ENCODE measurements around the gene TPPP2. TPM values are rescaled to one million over a fixed set of nuclear protein-coding genes. Genes with fewer than 3 reads are reported as not detected.

TPPP2 gene
- total and polyA plus RNA-seq, 10 of the 15 experiments (the other 5 are each of a cell fraction or from before 2014, with no cell fraction given) = not detected

DNA sequence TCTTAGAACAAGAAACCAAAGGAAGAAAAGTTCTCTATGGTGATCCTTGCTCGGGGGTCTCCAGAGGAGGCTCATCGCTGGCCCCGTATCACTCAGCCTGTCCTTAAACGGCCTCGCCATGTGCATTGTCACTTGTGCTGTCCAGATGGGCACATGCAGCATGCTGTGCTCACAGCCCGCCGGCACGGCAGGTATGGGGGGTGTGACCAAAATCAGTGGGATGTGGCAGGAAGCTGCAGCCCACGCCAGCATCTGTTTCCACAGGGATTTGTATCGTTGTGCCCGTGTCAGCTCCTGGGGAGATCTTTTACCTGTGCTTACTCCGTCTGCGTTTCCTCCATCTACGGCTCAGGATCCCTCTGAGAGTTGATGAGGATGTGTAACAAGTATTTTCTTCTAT lies 33.5 kb upstream of the TPPP2 start:
- Histone ChIP-seq H3K9ac (ENCODE audit: control insufficient read depth, insufficient read depth, low read length) (no peak overlapping the region), H3K4me3 (no peak overlapping the region), H3K4me1 (ENCODE audit: control insufficient read depth, insufficient read depth, low read length) (no peaks in the 10 kb centered on the region), H3K36me3 (ENCODE audit: control insufficient read depth in 2 of 2, insufficient read depth in 2 of 2, low read length in 1 of 2) (peaks cover 5 to 15% of the 10 kb centered on the region in 2 experiments), H3K79me2 (ENCODE audit: control insufficient read depth, insufficient read depth, low read length) (no peaks in the 10 kb centered on the region), H3K9me3 (replicated peaks; ENCODE audit: control insufficient read depth, insufficient read depth, low read length) (no peaks in the 10 kb centered on the region), H3K27me3 (replicated peaks in 1 of 2; ENCODE audit: control insufficient read depth in 2 of 2, insufficient read depth in 2 of 2, low read length in 1 of 2) (no peaks in the 10 kb centered on the region), H3K27ac (ENCODE audit: control insufficient read depth, insufficient read depth) (no peak overlapping the region), H4K20me1 (ENCODE audit: control insufficient read depth, insufficient read depth) (no peaks in the 10 kb centered on the region), H3K4me2 (ENCODE audit: control insufficient read depth, insufficient read depth) (no peak overlapping the region), H2AFZ (ENCODE audit: control insufficient read depth, low read depth, low read length) (no peak overlapping the region)
- BruUV-seq (replicated peaks) = TSS peak; percentile 27
- CTCF ChIA-PET = interaction anchor here (0.9 to 2.2 kb wide), 3 partner anchors 9 to 18 kb away, joined by 3 to 6 read pairs (median 3); no protein-coding TSS in a partner anchor
- in situ Hi-C loops (cut with MboI) (no loop called here), intact Hi-C loops (cut with micrococcal nuclease; ENCODE audit: unreplicated experiment) (no loop called here)
- WGBS (ENCODE audit: insufficient coverage, insufficient replicate concordance, low lambda C conversion rate, missing lambda C conversion rate) = 93% methylated on average over 14 of the region's 14 CpGs
- TF ChIP-seq SIN3A (IDR thresholded peaks at IDR 0.05; ENCODE audit: low read depth, low read length) (no peak), ZBTB11 (CRISPR knock-in tag; IDR thresholded peaks at IDR 0.05) (no peak), ESRRA (IDR thresholded peaks at IDR 0.05; ENCODE audit: low read length) (no peak), SP1 (IDR thresholded peaks at IDR 0.05; ENCODE audit: low read depth, low read length) (no peak), PAX5 (IDR thresholded peaks at IDR 0.05; ENCODE audit: borderline replicate concordance, low read depth, low read length) (no peak), HCFC1 (IDR thresholded peaks at IDR 0.05; ENCODE audit: low read length) (no peak), NKRF (conservative IDR thresholded peaks at IDR 0.05) (no peak), SREBF2 (IDR thresholded peaks at IDR 0.05; ENCODE audit: low read length) (no peak), PML (IDR thresholded peaks at IDR 0.05; ENCODE audit: low read length) (no peak), TARDBP (IDR thresholded peaks at IDR 0.05; ENCODE audit: borderline replicate concordance) (no peak)
- FAIRE-seq (no peak), DNase-seq (ENCODE audit: low read depth, low spot score) (no peak), ATAC-seq (no peak)
- RAD21 ChIA-PET (ENCODE audit: unreplicated experiment) = no interaction called here
- POLR2A ChIA-PET = no interaction called here
- SMC1A ChIA-PET (ENCODE audit: uncharacterized antibody, unreplicated experiment) = no interaction called here

Data from GM12878 (cell line).